ENCODE data around the gene TBX21.

GRCh38 chr17:47704736-47705135, 28.3 kb upstream of the TBX21 start:
- no peak for TF ChIP-seq CTCF (IDR thresholded peaks at IDR 0.05)
- no peak for TF ChIP-seq POLR2A (IDR thresholded peaks at IDR 0.05)
